CD8-positive, alpha-beta memory T cell (primary cell): ENCODE data around the gene NREP. TPM values are rescaled to one million over a fixed set of nuclear protein-coding genes. Genes with fewer than 3 reads are reported as not detected.

Source experiments
- CTCF ChIA-PET: fragments of 350-600 bp; sonication (Branson Sonifier 250); formaldehyde crosslinking; loops from one replicate; lab custom pipeline; 2021; ENCODE audit warnings: antibody characterized with exemption; lab: Charles Lee
- POLR2A ChIA-PET: fragments of 350-600 bp; sonication (Branson Sonifier 250); formaldehyde crosslinking; loops from one replicate; lab custom pipeline; 2021; ENCODE audit warnings: antibody characterized with exemption; lab: Charles Lee
- DNase-seq, 5 donors: peaks; one replicate each; pipeline versions ENCODE4 v3.0.0 to v3.0.0-alpha.2; 2020 to 2022; ENCODE audit warnings: mixed read lengths in 1 of 5
- H3K27ac ChIP-seq: one replicate; pipeline ENCODE4 v1.7.0; 2013; ENCODE audit warnings: low read depth, mild to moderate bottlenecking, low read length, moderate library complexity
- H3K27me3 ChIP-seq: 2 replicates; pipeline ENCODE4 v1.7.0; 2013; ENCODE audit warnings: low read length, mild to moderate bottlenecking; ENCODE audit not compliant: insufficient read depth, poor library complexity, severe bottlenecking
- H3K36me3 ChIP-seq: 2 replicates; pipeline ENCODE4 v1.7.0; 2013; ENCODE audit warnings: mild to moderate bottlenecking, low read length, moderate library complexity; ENCODE audit not compliant: insufficient read depth
- H3K4me1 ChIP-seq: 2 replicates; pipeline ENCODE4 v1.7.0; 2013; ENCODE audit warnings: mild to moderate bottlenecking, low read length, moderate library complexity; ENCODE audit not compliant: insufficient read depth
- H3K4me3 ChIP-seq: 2 replicates; pipeline ENCODE4 v1.7.0; 2013; ENCODE audit warnings: mild to moderate bottlenecking, low read length
- H3K9me3 ChIP-seq: 2 replicates; pipeline ENCODE4 v1.7.0; 2013; ENCODE audit warnings: mild to moderate bottlenecking, low read length
- H3K27ac Mint-ChIP-seq, 8 donors: one replicate each; pipeline ENCODE4 v1.8.0; 2020 to 2021; ENCODE audit warnings: mixed read lengths in 8 of 8, mild to moderate bottlenecking in 6 of 8, inconsistent platforms in 3 of 8, moderate library complexity in 3 of 8
- H3K27me3 Mint-ChIP-seq, 2 donors: one replicate each; pipeline ENCODE4 v1.8.0; 2020 to 2021; ENCODE audit warnings: mixed read lengths in 2 of 2, mild to moderate bottlenecking in 1 of 2, moderate library complexity in 1 of 2
- H3K36me3 Mint-ChIP-seq, 3 donors: one replicate each; pipeline ENCODE4 v1.8.0; 2020 to 2021; ENCODE audit warnings: mixed read lengths in 3 of 3, inconsistent platforms in 1 of 3, mild to moderate bottlenecking in 1 of 3
- H3K4me1 Mint-ChIP-seq, 3 donors: one replicate each; pipeline ENCODE4 v1.8.0; 2020 to 2021; ENCODE audit warnings: mixed read lengths in 3 of 3, inconsistent platforms in 1 of 3, mild to moderate bottlenecking in 1 of 3
- H3K4me3 Mint-ChIP-seq, 7 donors: one replicate each; pipeline ENCODE4 v1.8.0; 2020 to 2021; ENCODE audit warnings: mixed read lengths in 7 of 7, mild to moderate bottlenecking in 6 of 7, moderate library complexity in 4 of 7, inconsistent platforms in 2 of 7
- H3K9me3 Mint-ChIP-seq, 5 donors: one replicate each; pipeline ENCODE4 v1.8.0; 2020 to 2022; ENCODE audit warnings: mixed read lengths in 5 of 5, mild to moderate bottlenecking in 3 of 5, moderate library complexity in 2 of 5, inconsistent platforms in 1 of 5
- polyA plus RNA-seq: library from polyadenylated mRNA; unstranded; fragments of 300-500 nt; fragmentation: Illumina TruSeq; gene quantifications from one replicate; pipeline ENCODE4 v1.2.3, GENCODE V29; 2021
- total RNA-seq, 2 experiments: library from RNA; stranded (reverse); gene quantifications; one replicate each; pipeline ENCODE4 v1.2.3, GENCODE V29; 2021

NREP gene
- total and polyA plus RNA-seq, 3 experiments from 2014 or later: 1.9 to 3.9 (median 3.6) TPM

DNA sequence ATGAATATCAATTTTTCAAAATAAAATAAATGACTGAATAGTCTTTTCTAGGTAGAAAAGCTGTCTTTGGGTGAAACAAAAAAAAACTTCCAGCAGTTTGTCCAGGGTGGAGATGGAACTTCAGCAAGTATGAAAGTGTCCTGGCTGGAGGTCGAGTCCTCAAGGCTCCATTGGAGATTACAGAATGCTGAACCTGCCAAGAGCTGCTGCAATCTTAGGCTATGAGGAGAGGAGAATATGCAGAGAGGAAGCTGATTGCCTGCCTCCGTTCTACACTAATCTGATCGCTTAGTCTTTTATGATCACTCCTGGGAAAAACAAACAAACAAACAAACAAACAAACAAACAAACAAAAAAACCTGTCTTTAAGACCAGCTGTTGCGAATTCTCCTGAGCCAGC lies 50.6 kb downstream of the NREP start:
- Mint-ChIP-seq H3K4me1 (peaks cover 0 to 5% (median 4%) of the 10 kb centered on the region in 3 donors), H3K27me3 (peaks cover 4 to 8% of the 10 kb centered on the region in 2 donors), H3K36me3 (no peaks in the 10 kb centered on the region), H3K4me3 (no peak overlapping the region), H3K9me3 (peaks cover 0 to 2% (median 0%) of the 10 kb centered on the region in 5 donors), H3K27ac (no peak overlapping the region)
- H3K4me1 ChIP-seq: no peaks in the 10 kb centered on the region
- H3K4me3 ChIP-seq: no peak overlapping the region
- ChIA-PET POLR2A (no interaction called here), CTCF (no interaction called here)
- no peak overlapping the region for H3K27ac ChIP-seq
- H3K27me3 ChIP-seq: no peaks in the 10 kb centered on the region
- H3K9me3 ChIP-seq: no peaks in the 10 kb centered on the region
- DNase-seq: no peak
- H3K36me3 ChIP-seq: no peaks in the 10 kb centered on the region

DNA sequence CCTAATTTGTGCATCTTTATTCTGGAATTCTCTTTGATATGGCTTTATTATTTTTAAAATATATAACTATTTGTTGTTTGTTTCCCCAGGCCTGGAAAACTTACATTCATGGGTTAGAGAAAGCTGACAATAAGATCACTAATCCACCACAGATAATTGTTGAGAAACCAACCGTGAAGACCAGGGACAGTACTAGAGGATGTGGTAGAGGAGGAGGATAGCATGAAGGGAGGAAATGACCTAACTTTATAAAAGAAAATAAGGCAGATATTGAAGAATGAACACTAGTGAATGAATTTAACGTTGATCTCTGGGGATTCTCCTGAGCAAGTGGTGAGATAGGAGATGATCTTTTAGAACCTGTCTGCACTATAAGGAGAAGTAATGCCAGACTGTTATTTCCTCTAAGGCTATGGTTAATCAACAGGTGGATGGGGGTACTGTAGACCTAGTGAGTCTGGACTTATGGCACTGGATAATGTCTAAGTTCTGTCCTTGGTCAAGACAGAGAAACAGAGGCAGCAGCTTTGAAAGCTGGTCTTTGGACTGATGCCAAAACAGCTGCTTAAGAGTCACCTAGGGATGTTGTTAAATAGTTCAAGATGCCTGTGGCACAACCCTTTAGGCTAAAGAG lies 52.4 kb downstream of the NREP start:
- H3K9me3 ChIP-seq: no peaks in the 10 kb centered on the region
- Mint-ChIP-seq H3K36me3 (no peaks in the 10 kb centered on the region), H3K9me3 (peaks cover 0 to 2% (median 0%) of the 10 kb centered on the region in 5 donors), H3K4me1 (peaks cover 0 to 5% (median 4%) of the 10 kb centered on the region in 3 donors), H3K4me3 (no peak overlapping the region), H3K27me3 (peaks cover 4 to 8% of the 10 kb centered on the region in 2 donors), H3K27ac (no peak overlapping the region)
- ChIA-PET POLR2A (no interaction called here), CTCF (no interaction called here)
- H3K36me3 ChIP-seq: no peaks in the 10 kb centered on the region
- no peaks in the 10 kb centered on the region for H3K27me3 ChIP-seq
- no peaks in the 10 kb centered on the region for H3K4me1 ChIP-seq
- DNase-seq: no peak
- no peak overlapping the region for H3K27ac ChIP-seq
- H3K4me3 ChIP-seq: no peak overlapping the region

DNA sequence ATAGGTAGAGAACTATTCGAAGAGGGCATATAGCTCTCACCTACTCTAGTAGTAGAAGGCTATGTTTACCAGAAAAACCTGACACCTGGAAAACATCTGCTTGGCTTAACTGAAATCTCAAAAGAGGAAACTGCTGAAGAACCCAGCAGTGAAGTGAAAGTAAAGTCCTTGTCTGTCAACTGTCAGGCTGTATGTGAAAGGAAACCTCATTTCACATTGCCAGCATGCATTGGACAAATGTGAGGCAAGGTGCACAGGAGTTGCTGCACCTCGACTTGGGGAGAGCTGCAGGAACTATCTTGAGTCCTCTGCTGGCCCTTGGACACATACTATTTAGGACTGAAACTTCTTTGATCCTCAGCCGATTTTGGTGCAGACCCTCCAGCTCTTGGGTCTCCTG lies 53.3 kb downstream of the NREP start:
- H3K27ac Mint-ChIP-seq: no peak overlapping the region
- H3K27ac ChIP-seq: no peak overlapping the region
- no peaks in the 10 kb centered on the region for H3K4me1 ChIP-seq
- CTCF ChIA-PET: no interaction called here
- no peak for DNase-seq
- no peaks in the 10 kb centered on the region for H3K36me3 Mint-ChIP-seq
- H3K4me3 Mint-ChIP-seq: no peak overlapping the region
- no peaks in the 10 kb centered on the region for H3K36me3 ChIP-seq
- H3K9me3 Mint-ChIP-seq: peaks cover 0 to 2% (median 0%) of the 10 kb centered on the region in 5 donors
- no peak overlapping the region for H3K4me3 ChIP-seq
- no peaks in the 10 kb centered on the region for H3K27me3 ChIP-seq
- no peaks in the 10 kb centered on the region for H3K9me3 ChIP-seq
- H3K4me1 Mint-ChIP-seq: peaks cover 0 to 5% (median 4%) of the 10 kb centered on the region in 3 donors
- POLR2A ChIA-PET: no interaction called here
- peaks cover 4 to 8% of the 10 kb centered on the region in 2 donors for H3K27me3 Mint-ChIP-seq

DNA sequence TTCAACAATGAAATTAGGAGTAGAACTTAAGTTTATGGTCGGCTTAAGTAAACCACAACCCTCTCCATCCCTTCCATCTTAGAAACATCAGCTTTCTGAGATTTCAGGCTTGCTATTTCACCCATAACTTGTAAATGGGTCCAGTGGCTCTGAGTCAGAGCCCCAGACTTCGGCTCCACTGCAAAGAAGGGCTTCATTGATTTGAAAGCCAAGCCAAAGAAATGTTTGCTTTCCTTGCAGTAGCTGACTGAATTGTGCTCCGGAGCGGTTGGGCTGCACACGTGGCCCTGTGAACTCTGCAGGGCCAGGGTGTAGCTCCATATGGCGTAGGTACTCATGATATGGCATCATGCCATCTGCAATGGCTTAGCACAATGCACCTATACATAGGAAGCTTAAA lies 57.0 kb downstream of the NREP start:
- peaks cover 2 to 8% of the 10 kb centered on the region in 2 donors for H3K27me3 Mint-ChIP-seq
- POLR2A ChIA-PET: interaction anchor here (0.5 kb wide), 1 partner anchor 17 kb away, joined by 4 read pairs; no protein-coding TSS in a partner anchor
- Histone ChIP-seq H3K4me1 (no peaks in the 10 kb centered on the region), H3K9me3 (no peaks in the 10 kb centered on the region), H3K27me3 (no peaks in the 10 kb centered on the region), H3K4me3 (no peak overlapping the region), H3K27ac (no peak overlapping the region), H3K36me3 (no peaks in the 10 kb centered on the region)
- H3K4me1 Mint-ChIP-seq: peaks cover 0 to 5% (median 4%) of the 10 kb centered on the region in 3 donors
- no peak overlapping the region for H3K27ac Mint-ChIP-seq
- CTCF ChIA-PET: no interaction called here
- DNase-seq: no peak
- H3K9me3 Mint-ChIP-seq: peaks cover 0 to 3% (median 0%) of the 10 kb centered on the region in 5 donors
- H3K4me3 Mint-ChIP-seq: no peak overlapping the region
- H3K36me3 Mint-ChIP-seq: no peaks in the 10 kb centered on the region

DNA sequence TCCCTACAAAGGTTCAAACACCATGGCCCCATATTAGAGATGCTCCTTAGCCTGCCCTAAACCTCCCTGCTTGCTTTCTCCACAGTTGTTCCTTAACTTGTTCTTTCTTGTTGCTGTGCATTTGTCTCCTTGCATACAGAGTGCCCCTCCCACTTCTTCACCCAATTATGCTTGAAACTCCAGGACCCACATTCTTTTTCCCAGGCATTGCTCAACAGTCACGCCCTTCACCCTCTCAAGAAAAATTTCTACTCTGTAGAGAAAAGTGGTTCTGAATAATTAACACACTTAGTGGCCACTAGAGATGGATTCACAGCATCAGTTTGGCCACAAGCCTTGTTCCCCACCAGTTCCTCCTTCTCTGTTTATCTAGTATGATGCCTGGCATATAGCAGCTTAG lies 57.7 kb downstream of the NREP start:
- peaks cover 2 to 8% of the 10 kb centered on the region in 2 donors for H3K27me3 Mint-ChIP-seq
- ChIA-PET POLR2A (no interaction called here), CTCF (no interaction called here)
- no peak overlapping the region for H3K4me3 Mint-ChIP-seq
- no peak overlapping the region for H3K4me3 ChIP-seq
- H3K4me1 Mint-ChIP-seq: peaks cover 0 to 5% (median 4%) of the 10 kb centered on the region in 3 donors
- H3K27ac ChIP-seq: no peak overlapping the region
- no peak overlapping the region for H3K27ac Mint-ChIP-seq
- DNase-seq: no peak
- no peaks in the 10 kb centered on the region for H3K4me1 ChIP-seq
- H3K9me3 Mint-ChIP-seq: peaks cover 0 to 3% (median 0%) of the 10 kb centered on the region in 5 donors
- no peaks in the 10 kb centered on the region for H3K36me3 Mint-ChIP-seq
- no peaks in the 10 kb centered on the region for H3K27me3 ChIP-seq
- no peaks in the 10 kb centered on the region for H3K9me3 ChIP-seq
- H3K36me3 ChIP-seq: no peaks in the 10 kb centered on the region

DNA sequence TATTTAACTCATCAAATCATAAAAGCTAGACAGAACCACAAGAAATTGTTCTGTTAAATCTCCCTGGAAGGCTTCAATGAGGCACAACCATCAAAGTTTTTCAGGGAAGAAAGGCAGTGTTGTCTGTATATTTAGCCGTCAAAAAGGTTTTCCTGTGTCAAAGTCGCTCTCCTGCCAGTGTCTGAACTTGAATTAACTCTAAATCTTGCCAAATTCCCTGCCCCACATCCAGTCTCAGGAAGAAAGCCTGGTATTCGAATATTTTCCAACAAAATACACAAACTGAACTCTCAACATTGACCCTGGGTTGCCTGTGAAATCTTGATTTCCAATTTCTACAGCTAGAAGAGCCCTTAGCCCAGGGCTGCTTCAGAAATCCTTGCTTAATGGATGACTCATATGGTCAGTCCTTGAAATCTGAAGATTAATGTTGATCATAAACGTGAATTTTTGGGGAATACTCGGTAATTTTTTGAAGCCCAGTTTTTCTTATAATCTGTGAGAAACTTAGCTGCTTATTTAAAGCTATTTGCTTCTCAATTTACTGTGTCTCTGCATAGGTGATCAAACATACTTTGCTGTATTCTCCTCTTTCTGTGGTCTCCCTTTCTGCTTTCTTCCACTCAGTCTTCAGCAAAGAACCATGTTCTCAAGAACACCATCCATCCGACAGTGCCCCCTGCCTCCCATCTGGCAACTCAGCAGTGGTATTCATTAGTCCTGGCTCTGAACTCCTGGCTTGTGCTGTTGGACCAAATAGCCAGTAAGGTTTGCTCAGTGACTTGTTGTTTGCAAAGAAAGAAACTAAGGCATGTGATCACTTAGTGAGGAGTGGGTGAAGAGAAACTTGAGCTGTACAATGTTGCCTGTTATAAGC lies 58.9 kb downstream of the NREP start:
- H3K4me1 Mint-ChIP-seq: no peaks in the 10 kb centered on the region
- H3K27ac Mint-ChIP-seq: no peak overlapping the region
- H3K9me3 Mint-ChIP-seq: peaks cover 0 to 1% (median 0%) of the 10 kb centered on the region in 5 donors
- DNase-seq: no peak
- CTCF ChIA-PET: no interaction called here
- POLR2A ChIA-PET: no interaction called here
- peaks cover 4% of the 10 kb centered on the region for H3K27me3 ChIP-seq
- no peaks in the 10 kb centered on the region for H3K36me3 Mint-ChIP-seq
- H3K27ac ChIP-seq: no peak overlapping the region
- H3K4me3 ChIP-seq: no peak overlapping the region
- H3K27me3 Mint-ChIP-seq: peaks cover 2 to 11% of the 10 kb centered on the region in 2 donors
- H3K4me1 ChIP-seq: no peaks in the 10 kb centered on the region
- H3K36me3 ChIP-seq: no peaks in the 10 kb centered on the region
- no peaks in the 10 kb centered on the region for H3K9me3 ChIP-seq
- H3K4me3 Mint-ChIP-seq: no peak overlapping the region

DNA sequence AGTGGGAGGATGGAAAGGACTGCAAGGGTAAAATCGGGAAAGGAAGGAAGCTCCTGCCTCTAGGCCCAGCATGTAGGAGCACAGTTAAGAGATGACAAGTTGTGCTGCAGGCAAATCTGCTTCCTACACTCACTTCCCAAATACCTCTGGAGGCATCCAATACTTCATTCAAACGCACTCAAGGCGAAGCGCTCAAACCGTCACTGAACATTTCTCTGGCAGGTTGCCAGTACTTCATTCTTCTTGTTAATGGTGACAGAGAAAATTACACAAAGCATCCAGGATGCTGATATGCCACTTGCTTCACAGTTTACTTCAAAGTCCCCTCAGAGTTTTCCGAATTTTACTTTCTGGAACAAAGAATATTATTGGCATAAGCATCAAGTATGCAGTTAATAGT lies 59.8 kb downstream of the NREP start:
- no peak for DNase-seq
- no peaks in the 10 kb centered on the region for H3K36me3 Mint-ChIP-seq
- H3K27ac Mint-ChIP-seq: no peak overlapping the region
- Histone ChIP-seq H3K4me3 (no peak overlapping the region), H3K36me3 (no peaks in the 10 kb centered on the region), H3K4me1 (no peaks in the 10 kb centered on the region), H3K27ac (no peak overlapping the region), H3K9me3 (no peaks in the 10 kb centered on the region), H3K27me3 (peaks cover 4% of the 10 kb centered on the region)
- peaks cover 4 to 13% of the 10 kb centered on the region in 2 donors for H3K27me3 Mint-ChIP-seq
- CTCF ChIA-PET: no interaction called here
- H3K4me3 Mint-ChIP-seq: no peak overlapping the region
- H3K9me3 Mint-ChIP-seq: peaks cover 0 to 1% (median 0%) of the 10 kb centered on the region in 5 donors
- POLR2A ChIA-PET: no interaction called here
- H3K4me1 Mint-ChIP-seq: no peaks in the 10 kb centered on the region

DNA sequence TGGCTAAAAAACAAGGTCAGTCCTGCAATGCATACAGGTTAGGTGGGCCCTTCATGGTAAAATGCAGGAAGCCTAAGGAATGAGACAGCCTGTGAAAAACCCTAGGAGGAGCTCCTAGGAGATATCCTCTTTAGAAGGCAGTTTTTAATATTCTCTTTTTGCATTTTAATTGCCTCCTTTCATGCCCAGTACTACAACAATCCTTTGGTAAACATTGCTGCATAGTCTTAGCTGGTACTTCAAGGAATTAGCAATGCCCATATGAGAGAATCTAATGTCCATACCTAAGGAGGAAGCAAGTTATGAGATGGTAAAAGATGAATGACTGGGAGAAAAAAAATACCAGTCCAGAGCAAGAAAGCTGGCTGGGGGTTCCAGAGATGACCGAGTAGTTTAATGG lies 61.0 kb downstream of the NREP start:
- POLR2A ChIA-PET: no interaction called here
- DNase-seq: no peak
- no peak overlapping the region for H3K4me3 ChIP-seq
- Mint-ChIP-seq H3K27me3 (peaks cover 4 to 9% of the 10 kb centered on the region in 2 donors), H3K27ac (no peak overlapping the region), H3K36me3 (no peaks in the 10 kb centered on the region), H3K9me3 (peaks cover 0 to 1% (median 0%) of the 10 kb centered on the region in 5 donors), H3K4me1 (no peaks in the 10 kb centered on the region), H3K4me3 (no peak overlapping the region)
- peaks cover 4% of the 10 kb centered on the region for H3K27me3 ChIP-seq
- no peaks in the 10 kb centered on the region for H3K4me1 ChIP-seq
- CTCF ChIA-PET: no interaction called here
- H3K27ac ChIP-seq: no peak overlapping the region
- H3K36me3 ChIP-seq: no peaks in the 10 kb centered on the region
- H3K9me3 ChIP-seq: no peaks in the 10 kb centered on the region
